C4-2B (cell line): Measurements from ENCODE around the gene HTR3E.

Experiments
- ZFX ChIP-seq: fragments of 450-650 bp; IDR thresholded peaks from 2 replicates; pipeline ENCODE4 v1.6.1; 2017
- TF ChIP-seq, protein P1 (sequence below): fragments of 450-650 bp; conservative IDR thresholded peaks from 2 replicates; pipeline ENCODE4 v1.5.1; 2017; ENCODE audit warnings: mild to moderate bottlenecking

DNA sequence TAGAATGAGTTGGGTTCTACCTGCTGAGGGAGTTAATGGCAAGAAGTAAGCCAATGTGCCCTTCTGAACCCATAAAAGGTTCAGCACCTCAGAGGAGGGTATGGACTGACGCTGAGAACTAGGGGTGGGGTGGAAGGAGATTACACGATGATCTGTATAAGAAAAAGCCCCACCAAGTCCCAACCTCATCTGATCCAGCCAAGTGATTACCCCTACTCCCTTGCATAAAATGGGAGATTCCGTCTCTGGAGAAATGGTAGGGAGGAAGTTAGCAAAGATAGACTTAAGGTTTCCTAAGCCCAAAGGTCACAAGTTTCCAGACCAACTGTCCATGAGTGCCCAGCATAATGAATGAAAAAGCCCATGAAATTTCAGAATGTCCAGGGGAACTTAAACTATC is 51.2 kb downstream of the HTR3E start:
- TF ChIP-seq, protein P1, sequence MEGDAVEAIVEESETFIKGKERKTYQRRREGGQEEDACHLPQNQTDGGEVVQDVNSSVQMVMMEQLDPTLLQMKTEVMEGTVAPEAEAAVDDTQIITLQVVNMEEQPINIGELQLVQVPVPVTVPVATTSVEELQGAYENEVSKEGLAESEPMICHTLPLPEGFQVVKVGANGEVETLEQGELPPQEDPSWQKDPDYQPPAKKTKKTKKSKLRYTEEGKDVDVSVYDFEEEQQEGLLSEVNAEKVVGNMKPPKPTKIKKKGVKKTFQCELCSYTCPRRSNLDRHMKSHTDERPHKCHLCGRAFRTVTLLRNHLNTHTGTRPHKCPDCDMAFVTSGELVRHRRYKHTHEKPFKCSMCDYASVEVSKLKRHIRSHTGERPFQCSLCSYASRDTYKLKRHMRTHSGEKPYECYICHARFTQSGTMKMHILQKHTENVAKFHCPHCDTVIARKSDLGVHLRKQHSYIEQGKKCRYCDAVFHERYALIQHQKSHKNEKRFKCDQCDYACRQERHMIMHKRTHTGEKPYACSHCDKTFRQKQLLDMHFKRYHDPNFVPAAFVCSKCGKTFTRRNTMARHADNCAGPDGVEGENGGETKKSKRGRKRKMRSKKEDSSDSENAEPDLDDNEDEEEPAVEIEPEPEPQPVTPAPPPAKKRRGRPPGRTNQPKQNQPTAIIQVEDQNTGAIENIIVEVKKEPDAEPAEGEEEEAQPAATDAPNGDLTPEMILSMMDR = no peak
- no peak for TF ChIP-seq ZFX
